B cell (primary cell): ENCODE results near the gene TCP11L2. TPM values are rescaled to one million over a fixed set of nuclear protein-coding genes. Genes with fewer than 3 reads are reported as not detected.

Experiments
- ATAC-seq: fragments of 200-7000 bp; cut with Tn5 transposase; one replicate; pipeline ENCODE4 v1.10.0; 2021; ENCODE audit warnings: low read depth, mild to moderate bottlenecking, moderate number of reproducible peaks, moderate library complexity
- CTCF ChIA-PET: fragments of 350-600 bp; sonication (Branson Sonifier 250); formaldehyde crosslinking; loops from one replicate; lab custom pipeline; 2021; ENCODE audit warnings: antibody characterized with exemption, inconsistent platforms; lab: Charles Lee
- POLR2A ChIA-PET: fragments of 350-600 bp; sonication (Branson Sonifier 250); formaldehyde crosslinking; loops from one replicate; lab custom pipeline; 2021; ENCODE audit warnings: antibody characterized with exemption; lab: Charles Lee
- DNase-seq: peaks from one replicate; pipeline ENCODE4 v3.0.0; 2013
- H2AFZ ChIP-seq: 2 replicates; pipeline ENCODE4 v1.6.1; 2012; ENCODE audit warnings: mild to moderate bottlenecking, low read depth, low read length; ENCODE audit not compliant: insufficient read depth, poor library complexity, severe bottlenecking
- H3K27ac ChIP-seq, 2 donors: 1 replicate in 1 of 2; 2 replicates in 1 of 2; pipeline ENCODE4 v1.5.1; 2012 to 2013; ENCODE audit warnings: low read length in 2 of 2, mild to moderate bottlenecking in 2 of 2, moderate library complexity in 1 of 2
- H3K27me3 ChIP-seq, 4 experiments: fragments of 200-600 bp in 1 of 4; sonication (generic) in 1 of 4; replicated peaks in 1 of 4; 1 replicate in 2 of 4; 2 replicates in 2 of 4; pipeline versions ENCODE4 v1.6.1 to v1.7.0; 2013 to 2016; ENCODE audit warnings: low read length in 3 of 4, mild to moderate bottlenecking in 2 of 4, mixed read lengths in 1 of 4, moderate library complexity in 1 of 4; ENCODE audit not compliant: insufficient read depth in 4 of 4, control insufficient read depth in 3 of 4; ENCODE audit errors: control extremely low read depth in 1 of 4
- H3K36me3 ChIP-seq, 2 experiments: replicated peaks in 1 of 2; 1 replicate in 1 of 2; 2 replicates in 1 of 2; pipeline versions ENCODE4 v1.6.1 to v1.7.1; 2013; ENCODE audit warnings: low read length in 1 of 2; ENCODE audit not compliant: insufficient read depth in 2 of 2, control insufficient read depth in 1 of 2; ENCODE audit errors: control extremely low read depth in 1 of 2, extremely low read depth in 1 of 2
- H3K4me1 ChIP-seq, 2 donors: fragments of 200-600 bp in 1 of 2; sonication (generic) in 1 of 2; 1 replicate in 1 of 2; 2 replicates in 1 of 2; pipeline versions ENCODE4 v1.5.1 to v1.6.1; 2013 to 2017; ENCODE audit warnings: low read length in 2 of 2; ENCODE audit not compliant: control insufficient read depth in 2 of 2, insufficient read depth in 2 of 2
- H3K4me2 ChIP-seq: replicated peaks from 2 replicates; pipeline ENCODE3; 2012; ENCODE audit warnings: mild to moderate bottlenecking, low read depth, low read length; ENCODE audit not compliant: poor library complexity, severe bottlenecking
- H3K4me3 ChIP-seq, 5 experiments: fragments of 200-600 bp in 1 of 5; sonication (generic) in 1 of 5; 1 replicate in 3 of 5; 2 replicates in 2 of 5; pipeline versions ENCODE4 v1.5.1 to v1.7.0; 2011 to 2016; ENCODE audit warnings: low read length in 4 of 5, mild to moderate bottlenecking in 4 of 5, low read depth in 2 of 5, control low read depth in 1 of 5, moderate library complexity in 1 of 5; ENCODE audit not compliant: insufficient read depth in 1 of 5; ENCODE audit errors: control extremely low read depth in 1 of 5, extremely low read depth in 1 of 5
- H3K79me2 ChIP-seq: fragments of 200-600 bp; sonication (generic); one replicate; pipeline ENCODE4 v1.6.0; 2016; ENCODE audit warnings: low read length; ENCODE audit not compliant: control insufficient read depth, insufficient read depth
- H3K9ac ChIP-seq: fragments of 200-600 bp; sonication (generic); 2 replicates; pipeline ENCODE4 v1.6.1; 2017; ENCODE audit warnings: mild to moderate bottlenecking, low read length, moderate library complexity
- H3K9me3 ChIP-seq, 3 donors: one replicate each; pipeline versions ENCODE4 v1.6.1 to v1.7.1; 2013; ENCODE audit warnings: low read length in 2 of 3; ENCODE audit not compliant: control insufficient read depth in 2 of 3, insufficient read depth in 1 of 3; ENCODE audit errors: control extremely low read depth in 1 of 3
- H4K20me1 ChIP-seq: 2 replicates; pipeline ENCODE4 v1.6.0; 2012; ENCODE audit warnings: mild to moderate bottlenecking, low read length; ENCODE audit not compliant: insufficient read depth, control insufficient read depth, poor library complexity, severe bottlenecking
- H3K27ac Mint-ChIP-seq: one replicate; pipeline ENCODE4 v1.8.0; 2021; ENCODE audit warnings: mixed read lengths
- H3K27me3 Mint-ChIP-seq: one replicate; pipeline ENCODE4 v1.8.0; 2021; ENCODE audit warnings: mixed read lengths
- H3K4me1 Mint-ChIP-seq: one replicate; pipeline ENCODE4 v1.8.0; 2021; ENCODE audit warnings: mixed read lengths
- H3K4me3 Mint-ChIP-seq: one replicate; pipeline ENCODE4 v1.8.0; 2021; ENCODE audit warnings: mixed read lengths
- H3K9me3 Mint-ChIP-seq: one replicate; pipeline ENCODE4 v1.8.0; 2022; ENCODE audit warnings: mixed read lengths; ENCODE audit not compliant: insufficient read depth
- CTCF ChIP-seq: fragments of 200-600 bp; IDR thresholded peaks from one replicate; pipeline ENCODE4 v1.8.0; 2022; ENCODE audit warnings: antibody characterized with exemption, mild to moderate bottlenecking
- EZH2 ChIP-seq: IDR thresholded peaks from 2 replicates; pipeline ENCODE4 v1.6.1; 2012; ENCODE audit warnings: borderline replicate concordance, low read depth, mild to moderate bottlenecking, moderate library complexity, low read length; ENCODE audit not compliant: insufficient read depth, poor library complexity, severe bottlenecking
- WGBS: methylation state at CpG from one replicate; pipeline ENCODE4 v1.1.5; 2013; ENCODE audit warnings: missing lambda C conversion rate; ENCODE audit not compliant: insufficient coverage; 5-methylcytosine and 5-hydroxymethylcytosine counted together
- intact Hi-C: fragments of 100-400 bp; cut with micrococcal nuclease; formaldehyde crosslinking; loops from one replicate; pipeline ENCODE4 v1.10.0; 2022
- polyA plus RNA-seq: library from polyadenylated mRNA; depleted of rRNA; stranded (reverse); fragments of >200 nt; gene quantifications from 2 replicates; pipeline ENCODE4 v1.2.3, GENCODE V29; 2012
- total RNA-seq, 2 donors: library from RNA; stranded (reverse); fragments of 120-200 nt in 1 of 2; gene quantifications; 1 replicate in 1 of 2; 2 replicates in 1 of 2; pipeline versions ENCODE4 v1.2.3 to v1.2.4, GENCODE V29; 2013 to 2022

TCP11L2 gene
- total and polyA plus RNA-seq, 2 donors (not counting 1 experiment from before 2014, with no cell fraction given), result 30.4 to 306 TPM

DNA sequence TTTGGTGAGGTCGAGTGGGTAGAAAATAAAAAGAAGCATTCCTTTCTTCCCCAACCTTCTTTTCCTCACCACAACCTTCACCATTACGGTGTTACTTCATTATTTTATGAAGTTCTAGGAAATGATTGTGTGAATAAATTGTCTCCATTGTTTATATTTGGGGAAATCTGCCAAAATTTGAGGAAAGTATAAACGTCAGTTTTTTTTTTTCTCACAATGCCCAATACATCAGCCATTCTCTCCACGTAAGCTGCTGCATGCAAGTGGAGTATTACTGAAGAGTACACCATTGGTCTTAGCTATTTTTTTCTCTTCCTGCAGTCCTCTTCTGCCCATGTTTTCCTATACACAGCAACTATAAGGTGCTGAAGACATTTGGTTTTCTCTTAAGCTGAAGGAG lies 45.9 kb downstream of the TCP11L2 start:
- Histone ChIP-seq H3K9ac (no peak overlapping the region), H4K20me1 (peaks cover 5% of the 10 kb centered on the region), H3K4me3 (no peak overlapping the region), H3K79me2 (no peaks in the 10 kb centered on the region), H3K27me3 (no peaks in the 10 kb centered on the region), H2AFZ (no peak overlapping the region), H3K4me1 (no peaks in the 10 kb centered on the region), H3K4me2 (no peak overlapping the region), H3K27ac (no peak overlapping the region), H3K36me3 (peaks cover 6 to 24% of the 10 kb centered on the region in 2 experiments), H3K9me3 (no peaks in the 10 kb centered on the region)
- TF ChIP-seq EZH2 (no peak), CTCF (no peak)
- no peak overlapping the region for H3K4me3 Mint-ChIP-seq
- ATAC-seq, result no peak
- no CpG with 5 or more reads among the region's 4 CpGs for WGBS
- H3K27ac Mint-ChIP-seq, result no peak overlapping the region
- no peaks in the 10 kb centered on the region for H3K9me3 Mint-ChIP-seq
- peaks cover 2% of the 10 kb centered on the region for H3K4me1 Mint-ChIP-seq
- POLR2A ChIA-PET, result no interaction called here
- H3K27me3 Mint-ChIP-seq, result peaks cover 2% of the 10 kb centered on the region
- intact Hi-C loops, result no loop called here
- no peak for DNase-seq
- CTCF ChIA-PET, result interaction anchor here (1.2 kb wide), 1 partner anchor 9 kb away, joined by 4 read pairs; the partner anchor contains the start of gene POLR3B

GRCh38 chr12:106353175-106353574 lies 50.6 kb downstream of the TCP11L2 start:
- ChIA-PET CTCF (no interaction called here), POLR2A (no interaction called here)
- no peak overlapping the region for H3K4me2 ChIP-seq
- TF ChIP-seq EZH2, result no peak
- no peak for TF ChIP-seq CTCF
- H3K9me3 ChIP-seq, result no peaks in the 10 kb centered on the region
- no peak overlapping the region for H2AFZ ChIP-seq
- WGBS, result 100% methylated on average over 4 of the region's 6 CpGs
- H4K20me1 ChIP-seq, result no peaks in the 10 kb centered on the region
- no peaks in the 10 kb centered on the region for H3K36me3 ChIP-seq
- Mint-ChIP-seq H3K27me3 (peaks cover 2% of the 10 kb centered on the region), H3K27ac (no peak overlapping the region), H3K4me1 (peaks cover 8% of the 10 kb centered on the region), H3K4me3 (no peak overlapping the region), H3K9me3 (no peaks in the 10 kb centered on the region)
- no peaks in the 10 kb centered on the region for H3K79me2 ChIP-seq
- intact Hi-C loops, result loop anchor here (10.0 kb wide), 1 partner anchor 1118 kb away; the partner anchor contains the start of gene APPL2
- ATAC-seq (no peak), DNase-seq (no peak)
- H3K4me1 ChIP-seq, result peaks cover 5% of the 10 kb centered on the region in 2 donors
- H3K4me3 ChIP-seq, result no peak overlapping the region
- H3K27me3 ChIP-seq, result no peaks in the 10 kb centered on the region
- H3K27ac ChIP-seq, result no peak overlapping the region
- no peak overlapping the region for H3K9ac ChIP-seq
